PC-3 (cell line): ENCODE measurements around the gene FLG2.

Source experiments
- EZH2 ChIP-seq: fragments of 300-600 bp; sonication (generic); IDR thresholded peaks from one replicate; pipeline ENCODE4 v1.6.1; 2017; ENCODE audit warnings: antibody characterized with exemption, mild to moderate bottlenecking, low read length; ENCODE audit not compliant: unreplicated experiment
- EZH2phosphoT487 ChIP-seq: fragments of 300-600 bp; sonication (generic); IDR thresholded peaks from 2 replicates; pipeline ENCODE4 v1.6.1; 2018; ENCODE audit warnings: mild to moderate bottlenecking, antibody characterized with exemption, low read length, borderline replicate concordance
- TF ChIP-seq, protein P1 (sequence below): fragments of 300-600 bp; sonication (generic); conservative IDR thresholded peaks from 2 replicates; pipeline ENCODE4 v1.5.1; 2017; ENCODE audit warnings: antibody characterized with exemption, low read depth, mild to moderate bottlenecking, low read length

- TF ChIP-seq, protein P1, sequence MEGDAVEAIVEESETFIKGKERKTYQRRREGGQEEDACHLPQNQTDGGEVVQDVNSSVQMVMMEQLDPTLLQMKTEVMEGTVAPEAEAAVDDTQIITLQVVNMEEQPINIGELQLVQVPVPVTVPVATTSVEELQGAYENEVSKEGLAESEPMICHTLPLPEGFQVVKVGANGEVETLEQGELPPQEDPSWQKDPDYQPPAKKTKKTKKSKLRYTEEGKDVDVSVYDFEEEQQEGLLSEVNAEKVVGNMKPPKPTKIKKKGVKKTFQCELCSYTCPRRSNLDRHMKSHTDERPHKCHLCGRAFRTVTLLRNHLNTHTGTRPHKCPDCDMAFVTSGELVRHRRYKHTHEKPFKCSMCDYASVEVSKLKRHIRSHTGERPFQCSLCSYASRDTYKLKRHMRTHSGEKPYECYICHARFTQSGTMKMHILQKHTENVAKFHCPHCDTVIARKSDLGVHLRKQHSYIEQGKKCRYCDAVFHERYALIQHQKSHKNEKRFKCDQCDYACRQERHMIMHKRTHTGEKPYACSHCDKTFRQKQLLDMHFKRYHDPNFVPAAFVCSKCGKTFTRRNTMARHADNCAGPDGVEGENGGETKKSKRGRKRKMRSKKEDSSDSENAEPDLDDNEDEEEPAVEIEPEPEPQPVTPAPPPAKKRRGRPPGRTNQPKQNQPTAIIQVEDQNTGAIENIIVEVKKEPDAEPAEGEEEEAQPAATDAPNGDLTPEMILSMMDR, result no peak
- TF ChIP-seq EZH2phosphoT487 (no peak), EZH2 (no peak)
Measured at GRCh38 chr1:152392909-152393308, 33.1 kb upstream of the FLG2 start.
